ENCODE data around the gene FAM187B.

DNA sequence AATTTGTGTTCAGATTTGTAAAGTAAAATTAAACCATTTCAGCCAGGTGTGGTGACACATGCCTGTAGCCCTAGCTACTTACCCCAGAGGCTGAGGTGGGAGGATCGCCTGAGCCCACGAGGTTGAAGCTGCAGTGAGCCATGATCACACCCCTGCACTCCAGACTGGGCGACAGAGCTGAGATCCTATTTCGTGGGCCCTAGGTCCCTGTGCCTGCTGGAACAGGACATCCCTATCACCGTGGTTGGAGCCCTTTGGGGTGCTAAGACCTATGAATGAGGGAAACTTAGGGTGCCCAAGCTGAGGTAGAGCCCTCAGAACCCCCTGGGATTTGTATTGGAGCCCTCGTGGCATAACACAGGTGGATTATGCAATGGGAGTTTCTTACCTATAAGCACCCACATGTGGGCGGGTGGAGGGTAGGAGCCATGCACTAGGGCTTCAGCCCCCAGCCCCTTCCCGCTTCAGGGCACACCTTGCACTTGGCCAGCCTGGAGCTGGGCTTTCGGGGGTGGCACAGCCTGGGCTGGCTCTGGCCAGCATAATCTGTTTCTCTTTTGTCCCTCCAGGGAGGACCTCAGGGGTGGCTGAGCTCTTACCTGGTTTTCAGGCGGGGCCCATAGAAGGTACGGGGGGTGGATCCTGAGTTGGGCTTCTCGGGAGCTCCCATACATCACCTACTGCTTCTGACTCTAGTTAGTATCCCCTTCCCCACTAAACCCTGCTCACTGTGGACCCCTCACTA lies 33.0 kb upstream of the FAM187B start:
- TF ChIP-seq, protein P1, sequence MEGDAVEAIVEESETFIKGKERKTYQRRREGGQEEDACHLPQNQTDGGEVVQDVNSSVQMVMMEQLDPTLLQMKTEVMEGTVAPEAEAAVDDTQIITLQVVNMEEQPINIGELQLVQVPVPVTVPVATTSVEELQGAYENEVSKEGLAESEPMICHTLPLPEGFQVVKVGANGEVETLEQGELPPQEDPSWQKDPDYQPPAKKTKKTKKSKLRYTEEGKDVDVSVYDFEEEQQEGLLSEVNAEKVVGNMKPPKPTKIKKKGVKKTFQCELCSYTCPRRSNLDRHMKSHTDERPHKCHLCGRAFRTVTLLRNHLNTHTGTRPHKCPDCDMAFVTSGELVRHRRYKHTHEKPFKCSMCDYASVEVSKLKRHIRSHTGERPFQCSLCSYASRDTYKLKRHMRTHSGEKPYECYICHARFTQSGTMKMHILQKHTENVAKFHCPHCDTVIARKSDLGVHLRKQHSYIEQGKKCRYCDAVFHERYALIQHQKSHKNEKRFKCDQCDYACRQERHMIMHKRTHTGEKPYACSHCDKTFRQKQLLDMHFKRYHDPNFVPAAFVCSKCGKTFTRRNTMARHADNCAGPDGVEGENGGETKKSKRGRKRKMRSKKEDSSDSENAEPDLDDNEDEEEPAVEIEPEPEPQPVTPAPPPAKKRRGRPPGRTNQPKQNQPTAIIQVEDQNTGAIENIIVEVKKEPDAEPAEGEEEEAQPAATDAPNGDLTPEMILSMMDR (IDR thresholded peaks at IDR 0.05 in 8 of 11, conservative IDR thresholded peaks at IDR 0.05 in 3 of 11) = no peak
- TF ChIP-seq POLR2A (IDR thresholded peaks at IDR 0.05) (no peak), POLR2AphosphoS5 (IDR thresholded peaks at IDR 0.05) (peak; percentile 18 to 69 (median 51))

Measured in spleen (tissue), 7 donors.